ENCODE results near the gene ADAM23.

ADAM23 gene

DNA sequence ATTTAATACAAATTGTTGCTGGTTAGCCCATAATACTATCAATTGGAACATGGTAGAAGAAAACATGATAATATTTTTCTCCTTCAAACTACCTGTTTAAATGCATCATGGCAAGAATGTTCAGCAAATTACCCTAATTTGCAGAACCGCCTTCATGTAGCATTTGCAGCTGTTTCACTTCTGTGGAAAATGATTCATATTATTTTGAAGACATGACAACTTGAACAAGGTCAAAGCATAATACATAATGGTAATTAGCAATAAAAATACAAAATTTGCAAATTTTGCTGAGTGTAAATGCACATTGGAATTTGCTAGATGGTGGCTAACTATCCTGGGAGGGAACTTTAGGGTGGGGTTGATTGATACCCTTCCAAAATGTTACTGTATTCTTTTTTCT is 30.8 kb downstream of the ADAM23 start:
- H3K4me3 ChIP-seq (ENCODE audit: low read depth, low read length) = no peak overlapping the region
- in situ Hi-C loops (cut with HindIII; ENCODE audit: low sequenced_read_pairs) = no loop called here
- TF ChIP-seq, protein P1, sequence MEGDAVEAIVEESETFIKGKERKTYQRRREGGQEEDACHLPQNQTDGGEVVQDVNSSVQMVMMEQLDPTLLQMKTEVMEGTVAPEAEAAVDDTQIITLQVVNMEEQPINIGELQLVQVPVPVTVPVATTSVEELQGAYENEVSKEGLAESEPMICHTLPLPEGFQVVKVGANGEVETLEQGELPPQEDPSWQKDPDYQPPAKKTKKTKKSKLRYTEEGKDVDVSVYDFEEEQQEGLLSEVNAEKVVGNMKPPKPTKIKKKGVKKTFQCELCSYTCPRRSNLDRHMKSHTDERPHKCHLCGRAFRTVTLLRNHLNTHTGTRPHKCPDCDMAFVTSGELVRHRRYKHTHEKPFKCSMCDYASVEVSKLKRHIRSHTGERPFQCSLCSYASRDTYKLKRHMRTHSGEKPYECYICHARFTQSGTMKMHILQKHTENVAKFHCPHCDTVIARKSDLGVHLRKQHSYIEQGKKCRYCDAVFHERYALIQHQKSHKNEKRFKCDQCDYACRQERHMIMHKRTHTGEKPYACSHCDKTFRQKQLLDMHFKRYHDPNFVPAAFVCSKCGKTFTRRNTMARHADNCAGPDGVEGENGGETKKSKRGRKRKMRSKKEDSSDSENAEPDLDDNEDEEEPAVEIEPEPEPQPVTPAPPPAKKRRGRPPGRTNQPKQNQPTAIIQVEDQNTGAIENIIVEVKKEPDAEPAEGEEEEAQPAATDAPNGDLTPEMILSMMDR (IDR thresholded peaks at IDR 0.05; ENCODE audit: low read depth, low read length, missing control alignments) = no peak
- DNase-seq (ENCODE audit: low read depth) = no peak

DNA sequence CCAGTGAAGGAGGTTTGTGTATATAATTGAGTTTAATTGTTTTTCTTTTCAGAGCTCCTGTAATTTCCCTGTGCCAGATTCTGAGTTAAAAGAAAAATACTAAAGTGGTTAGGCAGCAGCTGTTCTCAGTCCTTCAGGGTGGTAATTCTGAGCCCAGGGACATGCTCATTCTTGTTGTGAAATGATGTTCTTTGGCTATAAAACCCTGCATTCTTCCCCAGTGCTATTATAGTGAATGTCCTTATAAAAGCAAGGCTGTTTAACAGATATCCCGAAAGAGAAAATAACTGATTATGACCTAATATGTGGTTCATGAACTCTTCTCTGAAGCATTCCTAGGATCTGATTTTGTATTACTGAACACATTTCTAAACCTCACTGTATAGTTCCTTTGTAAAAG is 34.0 kb downstream of the ADAM23 start:
- DNase-seq (ENCODE audit: low read depth) = no peak
- H3K4me3 ChIP-seq (ENCODE audit: low read depth, low read length) = no peak overlapping the region
- TF ChIP-seq, protein P1 (IDR thresholded peaks at IDR 0.05; ENCODE audit: low read depth, low read length, missing control alignments) = no peak
- in situ Hi-C loops (cut with HindIII; ENCODE audit: low sequenced_read_pairs) = no loop called here

GRCh38 chr2:206478340-206478739 is 35.0 kb downstream of the ADAM23 start:
- in situ Hi-C loops (cut with HindIII; ENCODE audit: low sequenced_read_pairs) = no loop called here
- no peak for DNase-seq (ENCODE audit: low read depth)
- no peak overlapping the region for H3K4me3 ChIP-seq (ENCODE audit: low read depth, low read length)
- TF ChIP-seq, protein P1 (IDR thresholded peaks at IDR 0.05; ENCODE audit: low read depth, low read length, missing control alignments) = no peak

GRCh38 chr2:206480161-206480560 is 36.8 kb downstream of the ADAM23 start:
- TF ChIP-seq, protein P1 (IDR thresholded peaks at IDR 0.05; ENCODE audit: low read depth, low read length, missing control alignments) = no peak
- DNase-seq (ENCODE audit: low read depth) = no peak
- H3K4me3 ChIP-seq (ENCODE audit: low read depth, low read length) = no peak overlapping the region
- in situ Hi-C loops (cut with HindIII; ENCODE audit: low sequenced_read_pairs) = no loop called here

DNA sequence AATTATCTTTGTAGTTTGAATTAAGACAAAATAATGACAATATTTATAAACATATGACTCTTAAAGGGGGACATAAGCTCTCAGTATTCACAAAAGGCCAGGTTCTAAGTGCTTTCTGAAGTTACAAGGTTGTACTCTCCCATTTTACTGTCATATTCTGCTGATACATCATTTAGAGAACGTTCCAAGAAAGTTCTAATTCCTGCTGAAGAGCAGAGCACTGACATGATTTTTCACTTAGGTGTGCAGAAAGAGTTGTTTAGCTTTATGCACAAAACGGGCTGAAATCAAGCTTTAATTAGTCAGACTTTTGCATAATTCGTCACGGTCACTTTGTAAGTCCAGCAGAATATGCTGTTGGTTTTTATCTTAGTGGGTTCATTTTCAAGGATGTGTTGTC is 37.3 kb downstream of the ADAM23 start:
- TF ChIP-seq, protein P1 (IDR thresholded peaks at IDR 0.05; ENCODE audit: low read depth, low read length, missing control alignments) = no peak
- no peak overlapping the region for H3K4me3 ChIP-seq (ENCODE audit: low read depth, low read length)
- in situ Hi-C loops (cut with HindIII; ENCODE audit: low sequenced_read_pairs) = no loop called here
- no peak for DNase-seq (ENCODE audit: low read depth)

- in situ Hi-C loops (cut with HindIII; ENCODE audit: low sequenced_read_pairs) = no loop called here
- TF ChIP-seq, protein P1 (IDR thresholded peaks at IDR 0.05; ENCODE audit: low read depth, low read length, missing control alignments) = no peak
- no peak overlapping the region for H3K4me3 ChIP-seq (ENCODE audit: low read depth, low read length)
- DNase-seq (ENCODE audit: low read depth) = no peak
Measured at GRCh38 chr2:206481056-206481455, 37.7 kb downstream of the ADAM23 start.

DNA sequence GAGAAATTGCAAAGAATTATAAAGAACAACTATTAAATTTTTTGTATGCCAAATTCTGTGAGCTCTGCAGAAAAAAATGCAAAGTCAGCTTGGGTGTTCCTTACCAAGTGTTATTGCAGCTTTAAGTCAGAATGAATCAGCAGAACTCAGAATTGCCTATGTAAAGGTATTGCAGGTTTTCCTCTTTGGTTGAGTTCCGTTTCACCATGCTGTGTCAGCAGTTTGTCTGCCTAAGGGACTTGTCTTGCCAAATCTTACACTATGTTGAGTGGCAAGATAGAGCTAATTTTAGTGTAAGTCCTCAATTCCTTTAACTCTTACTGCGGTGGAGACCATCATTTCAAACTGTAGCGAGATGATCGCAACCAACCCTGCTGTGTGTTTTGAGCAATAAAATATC is 38.8 kb downstream of the ADAM23 start:
- H3K4me3 ChIP-seq (ENCODE audit: low read depth, low read length) = no peak overlapping the region
- TF ChIP-seq, protein P1 (IDR thresholded peaks at IDR 0.05; ENCODE audit: low read depth, low read length, missing control alignments) = no peak
- in situ Hi-C loops (cut with HindIII; ENCODE audit: low sequenced_read_pairs) = no loop called here
- no peak for DNase-seq (ENCODE audit: low read depth)

All from astrocyte of the cerebellum (primary cell).